ENCODE results near the gene NAV2.

The NAV2 gene

GRCh38 chr11:19759389-19759788 is 46.8 kb downstream of the NAV2 start:
- DNase-seq (ENCODE audit: low read depth) = no peak
- no peak for TF ChIP-seq CTCF (conservative IDR thresholded peaks at IDR 0.05; ENCODE audit: control insufficient read depth, insufficient read depth, low read depth, low read length)
- H3K4me3 ChIP-seq (ENCODE audit: control insufficient read depth, low read depth, low read length) = no peak overlapping the region

- H3K4me3 ChIP-seq (ENCODE audit: control insufficient read depth, low read depth, low read length) = no peak overlapping the region
- TF ChIP-seq CTCF (conservative IDR thresholded peaks at IDR 0.05; ENCODE audit: control insufficient read depth, insufficient read depth, low read depth, low read length) = no peak
- DNase-seq (ENCODE audit: low read depth) = no peak
Measured at GRCh38 chr11:19762266-19762665, 49.6 kb downstream of the NAV2 start.

GRCh38 chr11:19763330-19763729 is 50.7 kb downstream of the NAV2 start:
- TF ChIP-seq CTCF (conservative IDR thresholded peaks at IDR 0.05; ENCODE audit: control insufficient read depth, insufficient read depth, low read depth, low read length) = no peak
- DNase-seq (ENCODE audit: low read depth) = no peak
- H3K4me3 ChIP-seq (ENCODE audit: control insufficient read depth, low read depth, low read length) = no peak overlapping the region

- no peak for TF ChIP-seq CTCF (conservative IDR thresholded peaks at IDR 0.05; ENCODE audit: control insufficient read depth, insufficient read depth, low read depth, low read length)
- peak; percentile 52 for DNase-seq (ENCODE audit: low read depth)
- no peak overlapping the region for H3K4me3 ChIP-seq (ENCODE audit: control insufficient read depth, low read depth, low read length)
Measured at GRCh38 chr11:19766206-19766605, 53.6 kb downstream of the NAV2 start.

- H3K4me3 ChIP-seq (ENCODE audit: control insufficient read depth, low read depth, low read length) = no peak overlapping the region
- DNase-seq (ENCODE audit: low read depth) = peak; percentile 66
- TF ChIP-seq CTCF (conservative IDR thresholded peaks at IDR 0.05; ENCODE audit: control insufficient read depth, insufficient read depth, low read depth, low read length) = no peak
Measured at GRCh38 chr11:19766810-19767209, 54.2 kb downstream of the NAV2 start.

GRCh38 chr11:19767627-19768151 is 55.1 kb downstream of the NAV2 start:
- TF ChIP-seq CTCF (conservative IDR thresholded peaks at IDR 0.05; ENCODE audit: control insufficient read depth, insufficient read depth, low read depth, low read length) = no peak
- no peak overlapping the region for H3K4me3 ChIP-seq (ENCODE audit: control insufficient read depth, low read depth, low read length)
- no peak for DNase-seq (ENCODE audit: low read depth)

GRCh38 chr11:19768197-19768596 is 55.6 kb downstream of the NAV2 start:
- DNase-seq (ENCODE audit: low read depth) = no peak
- no peak overlapping the region for H3K4me3 ChIP-seq (ENCODE audit: control insufficient read depth, low read depth, low read length)

More at GRCh38 chr11:19768197-19768596, 55.6 kb downstream of the NAV2 start:
- no peak for TF ChIP-seq CTCF (conservative IDR thresholded peaks at IDR 0.05; ENCODE audit: control insufficient read depth, insufficient read depth, low read depth, low read length)
